ENCODE data around the gene OR5H14. TPM values are rescaled to one million over a fixed set of nuclear protein-coding genes. Genes with fewer than 3 reads are reported as not detected.

The OR5H14 gene
- total RNA-seq: not detected
- polyA plus RNA-seq: not detected
- long read RNA-seq, donor 1: 0 reads
- long read RNA-seq, donor 2: 0 reads
- long read RNA-seq, donor 3: 0 reads
- long read RNA-seq, donor 4: 0 reads
- long read RNA-seq, donor 5: 0 reads

DNA sequence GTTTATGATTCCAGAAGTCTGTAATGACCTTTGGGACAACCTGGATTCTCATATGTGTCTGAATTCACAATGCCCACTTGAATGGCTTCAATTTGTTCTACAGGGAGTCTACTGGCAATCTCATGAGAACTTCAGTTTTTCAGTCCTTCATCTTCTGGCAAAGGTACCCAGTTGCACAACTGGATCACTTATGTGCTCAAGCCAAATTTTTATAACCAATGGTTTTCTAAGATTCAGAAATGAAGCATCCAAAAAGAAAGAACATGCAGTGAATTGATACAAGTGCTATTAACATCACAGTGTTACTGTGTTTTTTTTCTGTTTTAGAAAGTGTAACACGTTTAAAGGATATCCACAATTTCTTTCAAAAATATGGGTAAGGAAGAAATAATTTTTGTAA, at the start of gene OR5H14:
Gene OR5H14 (plus strand): TSS at position 301 of the 400 bp plus-strand sequence. CDS start 1,907 bp downstream, outside the sequence.
- Histone ChIP-seq H3K4me3 (no peak within 1 kb of the TSS), H3K36me3 (ENCODE audit: control insufficient read depth in 4 of 4, insufficient read depth in 4 of 4, low read length in 4 of 4) (no peaks in the 10 kb centered on the region), H3K27ac (ENCODE audit: low read depth in 1 of 2, low read length in 1 of 2) (no peak within 1 kb of the TSS), H3K4me1 (ENCODE audit: control insufficient read depth in 5 of 5, insufficient read depth in 5 of 5, low read length in 5 of 5) (no peaks in the 10 kb centered on the region), H3K9me3 (ENCODE audit: control insufficient read depth in 4 of 4, insufficient read depth in 3 of 4, low read length in 3 of 4) (no peaks in the 10 kb centered on the region), H3K9ac (ENCODE audit: insufficient read depth in 1 of 2, low read length in 2 of 2) (no peak within 1 kb of the TSS), H3K27me3 (ENCODE audit: control insufficient read depth in 3 of 3, insufficient read depth in 3 of 3, low read length in 2 of 3) (no peaks in the 10 kb centered on the region)
- TF ChIP-seq, protein P1, sequence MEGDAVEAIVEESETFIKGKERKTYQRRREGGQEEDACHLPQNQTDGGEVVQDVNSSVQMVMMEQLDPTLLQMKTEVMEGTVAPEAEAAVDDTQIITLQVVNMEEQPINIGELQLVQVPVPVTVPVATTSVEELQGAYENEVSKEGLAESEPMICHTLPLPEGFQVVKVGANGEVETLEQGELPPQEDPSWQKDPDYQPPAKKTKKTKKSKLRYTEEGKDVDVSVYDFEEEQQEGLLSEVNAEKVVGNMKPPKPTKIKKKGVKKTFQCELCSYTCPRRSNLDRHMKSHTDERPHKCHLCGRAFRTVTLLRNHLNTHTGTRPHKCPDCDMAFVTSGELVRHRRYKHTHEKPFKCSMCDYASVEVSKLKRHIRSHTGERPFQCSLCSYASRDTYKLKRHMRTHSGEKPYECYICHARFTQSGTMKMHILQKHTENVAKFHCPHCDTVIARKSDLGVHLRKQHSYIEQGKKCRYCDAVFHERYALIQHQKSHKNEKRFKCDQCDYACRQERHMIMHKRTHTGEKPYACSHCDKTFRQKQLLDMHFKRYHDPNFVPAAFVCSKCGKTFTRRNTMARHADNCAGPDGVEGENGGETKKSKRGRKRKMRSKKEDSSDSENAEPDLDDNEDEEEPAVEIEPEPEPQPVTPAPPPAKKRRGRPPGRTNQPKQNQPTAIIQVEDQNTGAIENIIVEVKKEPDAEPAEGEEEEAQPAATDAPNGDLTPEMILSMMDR (IDR thresholded peaks at IDR 0.05; ENCODE audit: control extremely low read depth, extremely low read depth): no peak
- ATAC-seq (ENCODE audit: insufficient read depth, low FRiP score): no peak
- WGBS, 2 donors: 75 to 80% methylated on average over 1 of the region's 1 CpG
- no peak for DNase-seq

DNA sequence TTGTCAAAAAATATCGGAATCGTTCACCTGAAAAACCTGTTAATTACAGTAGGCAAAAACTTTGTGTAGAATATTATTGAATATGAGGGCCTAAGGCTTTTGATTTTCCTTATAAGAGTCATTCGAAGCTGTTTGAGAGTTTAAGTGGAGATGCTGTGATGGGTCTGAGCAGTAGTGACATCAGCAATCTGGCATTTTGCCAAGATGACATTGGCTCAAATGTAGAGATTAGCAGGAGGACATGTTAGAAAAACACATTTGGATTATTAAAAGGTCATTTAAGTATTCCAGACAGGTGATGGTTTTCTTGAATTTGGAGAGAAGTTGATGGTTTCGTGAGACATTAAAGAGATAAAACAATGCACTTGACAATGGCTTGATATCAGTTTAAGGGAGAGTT, 47.4 kb upstream of the OR5H14 start:
- Histone ChIP-seq H3K27me3 (ENCODE audit: control insufficient read depth in 3 of 3, insufficient read depth in 3 of 3, low read length in 2 of 3) (no peaks in the 10 kb centered on the region), H3K9me3 (ENCODE audit: control insufficient read depth in 4 of 4, insufficient read depth in 3 of 4, low read length in 3 of 4) (peaks cover 0 to 6% (median 0%) of the 10 kb centered on the region in 4 donors), H3K4me3 (no peak overlapping the region), H3K9ac (ENCODE audit: insufficient read depth in 1 of 2, low read length in 2 of 2) (no peak overlapping the region), H3K4me1 (ENCODE audit: control insufficient read depth in 5 of 5, insufficient read depth in 5 of 5, low read length in 5 of 5) (no peaks in the 10 kb centered on the region), H3K27ac (ENCODE audit: low read depth in 1 of 2, low read length in 1 of 2) (no peak overlapping the region), H3K36me3 (ENCODE audit: control insufficient read depth in 4 of 4, insufficient read depth in 4 of 4, low read length in 4 of 4) (no peaks in the 10 kb centered on the region)
- WGBS, 2 donors: 80 to 87% methylated on average over 4 of the region's 4 CpGs
- DNase-seq (no peak), ATAC-seq (ENCODE audit: insufficient read depth, low FRiP score) (no peak)
- TF ChIP-seq, protein P1 (IDR thresholded peaks at IDR 0.05; ENCODE audit: control extremely low read depth, extremely low read depth): no peak

DNA sequence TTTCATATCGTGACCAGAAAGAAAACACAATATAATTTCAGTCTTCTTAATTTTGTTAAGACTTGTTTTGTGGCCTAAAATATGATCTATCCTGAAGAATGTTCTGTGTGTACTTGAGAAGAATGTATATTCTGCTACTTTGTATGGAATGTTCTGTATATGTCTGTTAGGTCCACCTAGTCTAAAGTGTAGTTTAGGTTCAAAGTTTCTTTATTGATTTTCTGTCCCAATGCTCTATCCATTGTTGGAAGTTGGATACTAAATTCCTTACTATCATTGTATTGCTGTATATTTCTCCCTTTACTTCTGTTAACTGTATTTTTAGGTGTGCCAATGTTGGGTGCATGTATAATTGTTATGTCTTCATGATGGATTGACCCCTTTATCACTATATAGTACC, 39.1 kb upstream of the OR5H14 start:
- H3K27ac ChIP-seq (ENCODE audit: low read depth in 1 of 2, low read length in 1 of 2): no peak overlapping the region
- H3K4me1 ChIP-seq (ENCODE audit: control insufficient read depth in 5 of 5, insufficient read depth in 5 of 5, low read length in 5 of 5): no peaks in the 10 kb centered on the region
- H3K9me3 ChIP-seq (ENCODE audit: control insufficient read depth in 4 of 4, insufficient read depth in 3 of 4, low read length in 3 of 4): peaks cover 0 to 11% (median under 1%) of the 10 kb centered on the region in 4 donors
- no peaks in the 10 kb centered on the region for H3K36me3 ChIP-seq (ENCODE audit: control insufficient read depth in 4 of 4, insufficient read depth in 4 of 4, low read length in 4 of 4)
- WGBS, 2 donors: 40 to 43% methylated on average over 1 of the region's 1 CpG
- no peaks in the 10 kb centered on the region for H3K27me3 ChIP-seq (ENCODE audit: control insufficient read depth in 3 of 3, insufficient read depth in 3 of 3, low read length in 2 of 3)
- ATAC-seq (ENCODE audit: insufficient read depth, low FRiP score) (no peak), DNase-seq (no peak)
- H3K4me3 ChIP-seq: no peak overlapping the region
- no peak overlapping the region for H3K9ac ChIP-seq (ENCODE audit: insufficient read depth in 1 of 2, low read length in 2 of 2)
- TF ChIP-seq, protein P1 (IDR thresholded peaks at IDR 0.05; ENCODE audit: control extremely low read depth, extremely low read depth): no peak

Data from lung (tissue), 16 donors.